GM21619 (cell line): ENCODE measurements around the gene EYA3.

ENCODE experiments used
- ATAC-seq: cut with Tn5 transposase; IDR thresholded peaks from one replicate; pipeline ENCODE4 v1.9.1; 2021; ENCODE audit not compliant: unreplicated experiment

Gene EYA3

GRCh38 chr1:27941671-27942540 is 146.5 kb downstream of the EYA3 start:
- no peak for ATAC-seq

- ATAC-seq: no peak
Observed at GRCh38 chr1:27940870-27941560, 147.4 kb downstream of the EYA3 start.

- no peak for ATAC-seq
Observed at GRCh38 chr1:27940297-27940696, 148.1 kb downstream of the EYA3 start.

- no peak for ATAC-seq
Observed at GRCh38 chr1:27938488-27938887, 149.9 kb downstream of the EYA3 start.

GRCh38 chr1:27937524-27937836 is 150.9 kb downstream of the EYA3 start:
- ATAC-seq: no peak

- ATAC-seq: no peak
Observed at GRCh38 chr1:27936370-27936769, 152.0 kb downstream of the EYA3 start.

DNA sequence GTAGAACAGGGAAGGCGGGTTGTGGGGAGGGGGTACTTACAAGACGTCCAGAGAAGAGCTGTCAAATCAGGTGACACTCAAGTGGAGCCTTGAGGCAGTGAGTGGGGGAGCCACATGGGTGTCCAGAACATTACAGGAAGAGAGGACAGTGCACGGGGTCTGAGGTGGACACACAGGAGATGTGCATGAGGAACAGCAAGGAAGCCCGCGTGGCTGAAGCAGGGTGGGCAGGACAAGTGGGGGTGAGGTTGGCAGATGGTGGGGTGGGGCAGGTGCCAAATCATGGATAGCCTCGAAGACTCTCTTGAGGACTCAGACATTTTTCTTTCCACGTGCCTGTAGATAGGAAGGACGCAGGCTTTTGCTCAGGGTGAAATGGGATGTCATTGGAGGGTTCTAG is 152.7 kb downstream of the EYA3 start:
- no peak for ATAC-seq

- no peak for ATAC-seq
Observed at GRCh38 chr1:27934818-27935549, 153.4 kb downstream of the EYA3 start, which contains the start of gene SMPDL3B. Gene SMPDL3B (plus strand): TSS chr1:27935000. CDS start chr1:27935184, 184 bp downstream.

GRCh38 chr1:27931759-27932158 is 156.7 kb downstream of the EYA3 start:
- ATAC-seq: no peak

- ATAC-seq: no peak
Observed at GRCh38 chr1:27931184-27931583, 157.2 kb downstream of the EYA3 start.

GRCh38 chr1:27928216-27928954 is 160.0 kb downstream of the EYA3 start:
- ATAC-seq: no peak

GRCh38 chr1:27922272-27922671 is 166.1 kb downstream of the EYA3 start:
- ATAC-seq: no peak
